CD4-positive, alpha-beta memory T cell (primary cell): Measurements from ENCODE around the gene PUDP. TPM values are rescaled to one million over a fixed set of nuclear protein-coding genes. Genes with fewer than 3 reads are reported as not detected.

Experiments
- CTCF ChIA-PET: fragments of 350-600 bp; sonication (Branson Sonifier 250); formaldehyde crosslinking; loops from one replicate; lab custom pipeline; 2021; ENCODE audit warnings: inconsistent platforms; ENCODE audit not compliant: partially characterized antibody; lab: Charles Lee
- POLR2A ChIA-PET: fragments of 350-600 bp; sonication (Branson Sonifier 250); formaldehyde crosslinking; loops from one replicate; lab custom pipeline; 2021; ENCODE audit not compliant: partially characterized antibody; lab: Charles Lee
- DNase-seq, 5 donors: peaks; one replicate each; pipeline versions ENCODE4 v3.0.0 to v3.0.0-alpha.2; 2020 to 2022; ENCODE audit warnings: mixed read lengths in 1 of 5
- H3K27ac ChIP-seq: one replicate; pipeline ENCODE4 v1.7.0; 2013; ENCODE audit warnings: low read depth, low read length
- H3K27me3 ChIP-seq: 2 replicates; pipeline ENCODE4 v1.7.0; 2013; ENCODE audit warnings: mild to moderate bottlenecking, low read length, moderate library complexity; ENCODE audit not compliant: insufficient read depth
- H3K36me3 ChIP-seq: 2 replicates; pipeline ENCODE4 v1.7.0; 2013; ENCODE audit warnings: mild to moderate bottlenecking, low read length, moderate library complexity; ENCODE audit not compliant: insufficient read depth
- H3K4me1 ChIP-seq: 2 replicates; pipeline ENCODE4 v1.7.0; 2013; ENCODE audit warnings: mild to moderate bottlenecking, low read length, moderate library complexity; ENCODE audit not compliant: insufficient read depth
- H3K4me3 ChIP-seq, 2 donors: one replicate each; pipeline ENCODE4 v1.7.0; 2013; ENCODE audit warnings: low read length in 2 of 2, mild to moderate bottlenecking in 1 of 2
- H3K9me3 ChIP-seq, 2 donors: one replicate each; pipeline ENCODE4 v1.7.0; 2013; ENCODE audit warnings: low read length in 2 of 2, control low read depth in 1 of 2; ENCODE audit not compliant: control insufficient read depth in 1 of 2
- H3K27ac Mint-ChIP-seq, 7 donors: one replicate each; pipeline ENCODE4 v1.8.0; 2020 to 2021; ENCODE audit warnings: mixed read lengths in 7 of 7, mild to moderate bottlenecking in 6 of 7, inconsistent platforms in 3 of 7, moderate library complexity in 3 of 7
- H3K27me3 Mint-ChIP-seq, 2 donors: one replicate each; pipeline ENCODE4 v1.8.0; 2020 to 2021; ENCODE audit warnings: mixed read lengths in 2 of 2
- H3K36me3 Mint-ChIP-seq, 2 donors: one replicate each; pipeline ENCODE4 v1.8.0; 2020 to 2021; ENCODE audit warnings: mixed read lengths in 2 of 2, inconsistent platforms in 1 of 2, mild to moderate bottlenecking in 1 of 2
- H3K4me1 Mint-ChIP-seq, 4 donors: one replicate each; pipeline ENCODE4 v1.8.0; 2020 to 2021; ENCODE audit warnings: mixed read lengths in 4 of 4, mild to moderate bottlenecking in 1 of 4
- H3K4me3 Mint-ChIP-seq, 8 donors: one replicate each; pipeline ENCODE4 v1.8.0; 2020 to 2021; ENCODE audit warnings: mixed read lengths in 8 of 8, mild to moderate bottlenecking in 7 of 8, moderate library complexity in 6 of 8, inconsistent platforms in 3 of 8
- H3K9me3 Mint-ChIP-seq, 8 donors: one replicate each; pipeline ENCODE4 v1.8.0; 2020 to 2021; ENCODE audit warnings: mixed read lengths in 8 of 8, mild to moderate bottlenecking in 5 of 8, inconsistent platforms in 3 of 8, moderate library complexity in 1 of 8
- intact Hi-C: fragments of 100-400 bp; cut with micrococcal nuclease; formaldehyde crosslinking; loops from one replicate; pipeline ENCODE4 v1.15.1; 2023
- polyA plus RNA-seq, 2 donors: library from polyadenylated mRNA; unstranded; fragments of 300-500 nt; fragmentation: Illumina TruSeq; gene quantifications; one replicate each; pipeline ENCODE4 v1.2.3, GENCODE V29; 2021
- total RNA-seq, 2 experiments: library from RNA; stranded (reverse); gene quantifications; one replicate each; pipeline ENCODE4 v1.2.3, GENCODE V29; 2021

The PUDP gene
- total and polyA plus RNA-seq, 4 experiments from 2014 or later = 10.7 to 22.5 (median 16.4) TPM

GRCh38 chrX:7059859-7060258 is 88.1 kb downstream of the PUDP start:
- peaks cover 3% of the 10 kb centered on the region for H3K36me3 ChIP-seq
- H3K4me3 Mint-ChIP-seq = peak overlapping the region in 5 of 8 donors; percentile 10 to 68 (median 24)
- no peaks in the 10 kb centered on the region for H3K4me1 ChIP-seq
- H3K27ac ChIP-seq = no peak overlapping the region
- no peak overlapping the region for H3K4me3 ChIP-seq
- no peaks in the 10 kb centered on the region for H3K27me3 ChIP-seq
- H3K27ac Mint-ChIP-seq = peak overlapping the region in 3 of 7 donors; percentile 8 to 70 (median 41)
- H3K27me3 Mint-ChIP-seq = no peaks in the 10 kb centered on the region
- ChIA-PET POLR2A (no interaction called here), CTCF (no interaction called here)
- peaks cover 0 to 2% (median 0%) of the 10 kb centered on the region in 8 donors for H3K9me3 Mint-ChIP-seq
- DNase-seq = no peak
- peaks cover 12 to 48% (median 24%) of the 10 kb centered on the region in 4 donors for H3K4me1 Mint-ChIP-seq
- peaks cover 13 to 54% of the 10 kb centered on the region in 2 donors for H3K36me3 Mint-ChIP-seq
- no peaks in the 10 kb centered on the region for H3K9me3 ChIP-seq
- intact Hi-C loops = loop anchor here (10.0 kb wide), 2 partner anchors 115 to 865 kb away; partner anchors contain the start of gene PNPLA4

DNA sequence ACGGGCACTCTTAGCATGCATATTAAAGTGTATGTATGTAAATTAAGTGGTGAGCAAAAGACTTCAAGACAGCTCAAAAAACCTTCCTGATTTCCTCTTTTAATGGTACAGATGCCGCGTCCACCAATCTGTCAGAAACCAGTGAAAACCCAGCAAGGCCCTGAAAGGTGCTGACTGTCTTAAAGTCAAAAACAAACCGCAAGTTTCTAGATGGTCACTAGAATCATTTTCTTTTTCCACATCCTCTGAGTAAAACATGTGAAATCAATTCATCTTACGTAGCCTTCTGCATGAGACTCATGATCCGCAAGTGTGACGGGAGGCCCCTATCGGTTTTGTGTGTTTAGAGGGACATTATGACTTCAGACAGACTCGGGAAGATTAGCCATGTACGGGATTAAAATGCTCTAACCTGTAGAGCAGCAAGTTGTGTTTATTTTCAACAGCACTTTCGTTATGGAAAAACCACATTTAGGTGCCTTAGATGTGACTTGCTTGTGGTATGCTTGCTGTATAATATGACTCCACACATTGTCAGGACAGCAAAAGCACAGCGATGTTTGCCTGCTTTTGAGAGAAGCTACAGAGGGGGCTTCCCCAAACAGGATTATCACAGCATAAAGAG is 88.6 kb downstream of the PUDP start:
- Mint-ChIP-seq H3K27me3 (no peaks in the 10 kb centered on the region), H3K4me1 (peaks cover 12 to 45% (median 24%) of the 10 kb centered on the region in 4 donors), H3K9me3 (peaks cover 0 to 2% (median 0%) of the 10 kb centered on the region in 8 donors), H3K27ac (peak overlapping the region in 5 of 7 donors; percentile 8 to 70 (median 18)), H3K4me3 (peak overlapping the region in 6 of 8 donors; percentile 5 to 68 (median 21)), H3K36me3 (peaks cover 13 to 60% of the 10 kb centered on the region in 2 donors)
- ChIA-PET POLR2A (no interaction called here), CTCF (no interaction called here)
- DNase-seq = no peak
- Histone ChIP-seq H3K36me3 (peaks cover 3% of the 10 kb centered on the region), H3K9me3 (no peaks in the 10 kb centered on the region), H3K27me3 (no peaks in the 10 kb centered on the region), H3K4me3 (no peak overlapping the region), H3K4me1 (no peaks in the 10 kb centered on the region), H3K27ac (no peak overlapping the region)
- intact Hi-C loops = no loop called here

DNA sequence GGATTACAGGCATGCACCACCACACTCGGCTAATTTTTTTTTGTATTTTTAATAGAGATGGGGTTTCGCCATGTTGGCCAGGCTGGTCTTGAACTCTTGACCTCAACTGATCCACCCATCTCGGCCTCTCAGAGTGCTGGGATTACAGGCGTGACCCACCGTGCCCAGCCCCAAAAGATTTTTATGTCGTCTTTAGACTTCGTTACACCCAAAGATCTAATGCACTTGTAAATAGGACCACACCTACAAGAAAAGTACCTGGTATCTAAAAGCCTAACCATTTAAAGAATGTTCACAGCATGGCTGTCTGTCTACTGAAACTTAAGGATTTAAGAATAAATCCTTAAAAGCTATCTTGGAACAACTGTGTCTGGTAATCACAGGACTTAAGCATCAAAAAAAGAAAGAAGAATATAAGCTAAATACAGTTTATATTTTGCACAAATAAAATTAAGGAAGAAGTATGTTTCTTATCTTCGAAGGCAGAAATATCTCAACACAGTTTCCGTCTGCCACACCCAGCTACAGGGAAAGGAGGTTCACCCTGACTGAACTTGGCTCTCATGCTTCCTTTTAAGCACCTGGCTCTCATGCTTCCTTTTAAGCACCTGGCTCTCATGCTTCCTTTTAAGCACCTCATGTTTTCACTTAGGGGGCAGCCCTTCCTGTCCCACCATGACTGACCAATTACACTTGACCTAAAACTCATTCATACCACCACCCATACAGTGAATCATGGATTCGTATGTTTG is 92.4 kb downstream of the PUDP start:
- H3K36me3 ChIP-seq = peaks cover 3% of the 10 kb centered on the region
- Mint-ChIP-seq H3K4me3 (no peak overlapping the region), H3K36me3 (peaks cover 16 to 78% of the 10 kb centered on the region in 2 donors), H3K9me3 (peaks cover 0 to 2% (median 0%) of the 10 kb centered on the region in 8 donors), H3K4me1 (peaks cover 8 to 20% (median 17%) of the 10 kb centered on the region in 4 donors), H3K27me3 (no peaks in the 10 kb centered on the region), H3K27ac (no peak overlapping the region)
- CTCF ChIA-PET = no interaction called here
- H3K9me3 ChIP-seq = no peaks in the 10 kb centered on the region
- no peak overlapping the region for H3K27ac ChIP-seq
- DNase-seq = no peak
- H3K4me3 ChIP-seq = no peak overlapping the region
- POLR2A ChIA-PET = no interaction called here
- intact Hi-C loops = no loop called here
- no peaks in the 10 kb centered on the region for H3K27me3 ChIP-seq
- H3K4me1 ChIP-seq = no peaks in the 10 kb centered on the region

DNA sequence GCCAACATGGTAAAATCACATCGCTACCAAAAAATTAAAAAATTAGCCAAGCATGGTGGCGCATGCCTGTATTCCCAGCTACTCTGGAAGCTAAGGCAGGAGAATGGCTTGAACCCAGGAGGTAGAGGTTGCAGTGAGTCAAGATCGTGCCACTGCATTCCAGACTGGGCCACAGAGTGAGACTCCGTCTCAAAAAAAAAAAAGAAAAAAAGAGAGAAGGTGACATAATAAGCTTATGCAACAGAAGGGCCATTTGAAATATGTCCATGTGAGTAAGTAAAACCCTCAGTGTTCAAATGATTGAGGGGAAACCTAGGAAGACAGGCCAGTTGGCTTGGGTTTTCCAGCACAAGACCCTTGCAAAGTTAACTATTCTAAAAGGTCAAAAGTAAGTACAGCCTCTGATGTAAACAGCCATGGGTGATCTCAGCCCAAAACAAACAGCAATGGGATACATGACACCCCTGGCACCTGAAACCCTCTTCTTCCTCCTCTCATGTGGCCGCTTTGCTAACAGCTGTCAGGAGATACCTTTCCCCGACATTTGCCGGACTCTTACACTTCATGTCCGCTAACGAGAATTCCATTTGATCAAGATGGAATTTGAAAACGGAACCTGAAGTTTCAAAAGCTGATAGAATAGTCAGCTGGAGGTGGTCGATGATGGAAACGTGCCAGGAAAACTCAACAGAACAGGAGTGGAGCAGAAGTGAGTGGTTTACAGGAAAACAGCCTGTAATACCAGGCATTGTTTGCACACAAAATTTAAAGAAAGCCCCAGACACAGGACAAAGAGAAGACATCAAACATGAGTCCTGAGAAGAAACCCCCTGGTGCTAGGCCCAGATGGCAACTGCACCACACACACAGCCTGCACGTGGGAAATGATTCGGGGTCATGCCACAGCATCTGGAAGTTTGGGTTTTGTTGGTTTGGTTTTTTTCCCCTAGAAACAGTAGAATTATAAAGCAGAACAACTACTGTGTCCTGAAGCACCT is 93.4 kb downstream of the PUDP start:
- Mint-ChIP-seq H3K4me3 (no peak overlapping the region), H3K27ac (no peak overlapping the region), H3K9me3 (no peaks in the 10 kb centered on the region)

GRCh38 chrX:7052541-7052940 is 95.4 kb downstream of the PUDP start:
- peaks cover 0 to 5% (median 2%) of the 10 kb centered on the region in 4 donors for H3K4me1 Mint-ChIP-seq
- no peaks in the 10 kb centered on the region for H3K27me3 Mint-ChIP-seq
- intact Hi-C loops = no loop called here
- CTCF ChIA-PET = no interaction called here
- Histone ChIP-seq H3K4me3 (no peak overlapping the region), H3K4me1 (no peaks in the 10 kb centered on the region), H3K9me3 (no peaks in the 10 kb centered on the region), H3K27me3 (no peaks in the 10 kb centered on the region), H3K36me3 (peaks cover 3% of the 10 kb centered on the region), H3K27ac (no peak overlapping the region)
- H3K36me3 Mint-ChIP-seq = peaks cover 28 to 85% of the 10 kb centered on the region in 2 donors
- no peaks in the 10 kb centered on the region for H3K9me3 Mint-ChIP-seq
- POLR2A ChIA-PET = no interaction called here
- DNase-seq = no peak
- H3K27ac Mint-ChIP-seq = no peak overlapping the region
- no peak overlapping the region for H3K4me3 Mint-ChIP-seq

More for the DNA sequence above, 93.4 kb downstream of the PUDP start:
- POLR2A ChIA-PET = no interaction called here
- no peak overlapping the region for H3K4me3 ChIP-seq
- H3K9me3 ChIP-seq = no peaks in the 10 kb centered on the region
- H3K27ac ChIP-seq = no peak overlapping the region
- Mint-ChIP-seq H3K4me1 (peaks cover 5 to 11% (median 11%) of the 10 kb centered on the region in 4 donors), H3K36me3 (peaks cover 18 to 82% of the 10 kb centered on the region in 2 donors), H3K27me3 (no peaks in the 10 kb centered on the region)
- intact Hi-C loops = no loop called here
- no peak for DNase-seq
- peaks cover 3% of the 10 kb centered on the region for H3K36me3 ChIP-seq
- CTCF ChIA-PET = no interaction called here
- no peaks in the 10 kb centered on the region for H3K27me3 ChIP-seq
- H3K4me1 ChIP-seq = no peaks in the 10 kb centered on the region

DNA sequence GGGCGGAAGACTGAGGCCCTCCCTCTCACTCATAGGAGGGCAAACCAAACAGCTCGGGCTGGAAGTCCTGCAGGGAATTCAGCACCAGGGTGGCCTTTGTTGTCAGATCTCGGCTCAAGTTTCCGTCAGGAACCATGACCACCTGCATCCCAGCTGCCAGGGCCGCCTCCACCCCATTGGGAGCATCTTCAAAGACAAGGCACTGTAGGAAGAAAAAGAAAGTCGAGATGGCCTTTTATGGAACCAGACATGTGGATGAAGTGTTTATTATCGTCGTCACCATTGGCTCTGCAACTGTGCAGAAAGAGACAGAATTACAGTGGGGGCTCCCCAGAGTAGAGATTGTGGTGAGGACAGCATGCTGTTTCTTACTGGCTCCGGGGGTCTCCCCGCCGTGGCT is 97.7 kb downstream of the PUDP start:
- H3K27me3 Mint-ChIP-seq = no peaks in the 10 kb centered on the region
- H3K27ac ChIP-seq = no peak overlapping the region
- H3K4me3 Mint-ChIP-seq = no peak overlapping the region
- no peaks in the 10 kb centered on the region for H3K9me3 Mint-ChIP-seq
- peaks cover 0 to 4% (median 1%) of the 10 kb centered on the region in 4 donors for H3K4me1 Mint-ChIP-seq
- no peaks in the 10 kb centered on the region for H3K9me3 ChIP-seq
- H3K4me1 ChIP-seq = no peaks in the 10 kb centered on the region
- intact Hi-C loops = no loop called here
- H3K36me3 ChIP-seq = no peaks in the 10 kb centered on the region
- peaks cover 20 to 78% of the 10 kb centered on the region in 2 donors for H3K36me3 Mint-ChIP-seq
- H3K4me3 ChIP-seq = no peak overlapping the region
- ChIA-PET CTCF (no interaction called here), POLR2A (no interaction called here)
- no peak for DNase-seq
- no peaks in the 10 kb centered on the region for H3K27me3 ChIP-seq
- H3K27ac Mint-ChIP-seq = no peak overlapping the region
